RWPE2 (cell line): ENCODE data around the gene TSSK1B.

Experiments
- ATAC-seq: fragments of 200-7000 bp; cut with Tn5 transposase; 3 replicates; pipeline ENCODE4 v1.9.1; 2021; ENCODE audit warnings: low read depth
- DNase-seq: peaks from one replicate; pipeline ENCODE4 v3.0.0-alpha.2; 2020; ENCODE audit warnings: low spot score
- H3K27ac ChIP-seq: fragments of 450-650 bp; 2 replicates; pipeline ENCODE4 v1.5.1; 2017; ENCODE audit warnings: mild to moderate bottlenecking; ENCODE audit not compliant: poor library complexity, severe bottlenecking
- H3K27me3 ChIP-seq: fragments of 250-450 bp; sonication (Bioruptor Pico); 2 replicates; pipeline ENCODE4 v1.5.1; 2021; ENCODE audit warnings: mild to moderate bottlenecking, moderate library complexity; ENCODE audit not compliant: insufficient read depth, poor library complexity, severe bottlenecking
- H3K36me3 ChIP-seq: fragments of 250-450 bp; sonication (Bioruptor Pico); 2 replicates; pipeline ENCODE4 v1.5.1; 2020; ENCODE audit warnings: low read depth, mild to moderate bottlenecking, moderate library complexity
- H3K4me1 ChIP-seq: fragments of 250-450 bp; sonication (Bioruptor Pico); 2 replicates; pipeline ENCODE4 v1.5.1; 2021; ENCODE audit warnings: mild to moderate bottlenecking, moderate library complexity; ENCODE audit not compliant: insufficient read depth, poor library complexity, severe bottlenecking
- H3K4me3 ChIP-seq: fragments of 250-450 bp; sonication (Bioruptor Pico); 2 replicates; pipeline ENCODE4 v1.5.1; 2021; ENCODE audit warnings: mild to moderate bottlenecking, moderate library complexity; ENCODE audit not compliant: severe bottlenecking
- H3K9me3 ChIP-seq: fragments of 250-450 bp; sonication (Bioruptor Pico); 2 replicates; pipeline ENCODE4 v1.5.1; 2021; ENCODE audit warnings: mild to moderate bottlenecking, moderate library complexity; ENCODE audit not compliant: severe bottlenecking
- CTCF ChIP-seq: fragments of 450-650 bp; IDR thresholded peaks from one replicate; pipeline ENCODE4 v1.5.1; 2017; ENCODE audit warnings: mild to moderate bottlenecking, moderate library complexity; ENCODE audit not compliant: poor library complexity, severe bottlenecking

Gene TSSK1B

DNA sequence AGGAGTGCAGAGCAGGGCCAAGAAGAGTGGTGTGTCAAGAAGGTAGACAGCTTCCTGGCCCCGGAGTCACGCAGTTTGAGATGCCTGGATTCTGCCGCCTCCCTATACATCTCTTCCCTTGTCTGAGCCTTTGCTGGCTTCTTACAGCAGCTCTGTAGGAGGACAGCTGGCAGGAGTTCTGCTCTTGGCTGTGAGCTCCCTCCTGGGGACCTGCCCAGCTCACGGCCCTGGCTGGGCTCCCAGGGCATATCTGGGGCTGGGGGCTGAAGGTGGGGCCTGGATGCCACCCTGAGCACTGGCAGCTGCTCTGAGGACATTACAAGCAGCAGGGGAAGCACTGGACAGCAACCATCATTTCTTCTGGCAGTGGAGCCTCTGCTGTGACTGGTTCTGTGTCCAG lies 786 bp upstream of the TSSK1B start:
- no peak for DNase-seq
- peak; percentile 24; the same call in 2 of the 3 replicates for ATAC-seq
- TF ChIP-seq CTCF: no peak
- Histone ChIP-seq H3K4me3 (no peak overlapping the region), H3K9me3 (no peaks in the 10 kb centered on the region), H3K27me3 (no peaks in the 10 kb centered on the region), H3K4me1 (no peaks in the 10 kb centered on the region), H3K36me3 (no peaks in the 10 kb centered on the region), H3K27ac (no peak overlapping the region)

DNA sequence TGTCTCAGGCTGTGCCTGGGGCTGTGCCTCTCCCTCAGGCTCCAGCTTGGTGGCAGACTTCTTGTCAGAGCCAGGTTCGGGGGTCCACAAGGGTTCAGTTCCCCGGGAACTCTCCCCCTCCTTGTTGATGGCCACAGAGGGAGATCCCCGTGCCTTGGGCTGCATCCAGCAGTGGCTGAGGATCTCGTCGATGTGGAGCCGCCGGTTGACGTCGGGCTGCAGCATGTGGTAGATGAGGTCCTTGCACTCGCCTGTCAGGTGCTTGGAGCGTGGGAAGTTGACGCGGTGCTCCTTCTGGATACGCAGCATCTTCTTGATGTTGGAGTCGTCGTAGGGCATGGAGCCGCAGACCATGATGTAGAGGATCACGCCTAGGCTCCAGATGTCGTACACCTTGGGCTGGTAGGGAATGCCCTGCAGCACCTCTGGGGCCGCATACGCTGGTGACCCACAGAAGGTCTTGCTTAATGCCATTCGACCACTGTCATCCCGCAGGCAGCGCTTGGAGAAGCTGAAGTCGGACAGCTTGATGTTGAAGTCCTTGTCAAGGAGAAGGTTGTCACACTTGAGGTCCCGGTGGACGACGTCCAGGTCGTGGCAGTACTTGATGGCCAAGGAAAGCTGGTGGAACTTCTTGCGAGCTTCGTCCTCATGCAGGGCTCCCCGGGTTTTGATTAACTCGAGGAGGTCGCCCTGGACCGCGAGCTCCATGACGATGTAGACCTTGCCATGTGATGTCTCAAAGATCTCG lies 752 bp downstream of the TSSK1B start:
- Histone ChIP-seq H3K4me1 (no peaks in the 10 kb centered on the region), H3K4me3 (no peak overlapping the region)
- ATAC-seq: no peak

GRCh38 chr5:113433071-113433470 lies 1.7 kb downstream of the TSSK1B start:
- H3K36me3 ChIP-seq: no peaks in the 10 kb centered on the region
- no peak overlapping the region for H3K4me3 ChIP-seq
- DNase-seq: peak; percentile 59
- ATAC-seq: no peak
- no peak overlapping the region for H3K27ac ChIP-seq
- H3K4me1 ChIP-seq: peaks cover 7% of the 10 kb centered on the region
- no peaks in the 10 kb centered on the region for H3K9me3 ChIP-seq
- H3K27me3 ChIP-seq: no peaks in the 10 kb centered on the region
- no peak for TF ChIP-seq CTCF

More for the DNA sequence above, 752 bp downstream of the TSSK1B start:
- Histone ChIP-seq H3K36me3 (no peaks in the 10 kb centered on the region), H3K27me3 (no peaks in the 10 kb centered on the region), H3K9me3 (no peaks in the 10 kb centered on the region), H3K27ac (no peak overlapping the region)
- DNase-seq: peak; percentile 59
- TF ChIP-seq CTCF: no peak

DNA sequence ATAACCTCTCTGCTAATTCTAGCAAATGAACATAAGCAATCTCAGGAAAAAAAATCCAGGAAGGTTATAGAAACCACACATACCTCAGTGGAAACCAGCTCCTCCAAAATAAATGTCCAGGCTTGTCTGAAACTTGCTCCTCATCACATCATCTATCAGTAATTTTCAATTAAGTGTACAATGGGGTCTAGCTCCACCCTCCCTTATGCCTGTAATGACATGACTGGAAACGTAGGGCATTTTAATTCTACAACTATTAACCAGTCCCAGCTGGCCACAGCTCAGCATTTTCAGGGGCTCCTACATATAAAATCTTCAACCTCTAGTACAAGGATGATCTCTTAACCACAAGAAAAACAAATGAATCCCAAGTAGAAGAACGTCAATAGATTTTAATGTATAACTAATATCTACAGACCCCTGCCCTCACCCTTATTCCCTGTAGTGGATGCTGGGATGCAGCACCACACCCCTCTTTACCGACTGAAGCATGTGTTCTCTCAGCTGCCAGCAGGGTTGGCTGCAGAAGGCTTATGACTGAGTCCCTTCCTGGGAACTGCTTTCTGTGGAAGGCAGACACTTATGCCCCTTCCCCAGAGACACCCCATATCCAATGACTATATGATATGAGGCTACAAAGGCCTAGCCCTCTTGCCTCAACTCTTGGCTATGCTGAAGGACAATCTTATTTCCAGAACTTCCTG lies 6.8 kb downstream of the TSSK1B start:
- H3K4me3 ChIP-seq: no peak overlapping the region
- peak; percentile 88 for ATAC-seq
- H3K9me3 ChIP-seq: no peaks in the 10 kb centered on the region
- TF ChIP-seq CTCF: no peak
- DNase-seq: no peak
- no peaks in the 10 kb centered on the region for H3K36me3 ChIP-seq
- peaks cover 20% of the 10 kb centered on the region for H3K4me1 ChIP-seq
- H3K27ac ChIP-seq: peak overlapping the region; percentile 67
- H3K27me3 ChIP-seq: no peaks in the 10 kb centered on the region

DNA sequence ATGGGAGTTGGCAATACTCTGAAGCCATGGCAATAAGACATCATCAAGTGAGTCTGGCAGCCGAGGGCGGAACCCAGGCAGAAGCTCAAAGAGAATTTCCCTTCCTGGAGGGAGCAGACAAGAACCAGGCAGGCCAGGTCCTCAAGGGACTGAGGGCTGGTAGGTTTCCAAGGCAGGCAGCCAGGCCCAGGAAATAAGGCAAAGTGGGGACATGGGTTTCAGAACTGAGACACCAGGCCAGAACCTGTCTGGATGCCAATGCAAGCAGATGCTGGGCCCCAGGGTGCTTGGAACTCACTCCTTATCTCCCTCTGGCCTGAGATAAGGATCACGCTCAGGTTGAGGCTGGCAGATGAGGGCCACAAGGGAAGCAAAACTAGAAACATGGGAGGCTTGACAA lies 8.9 kb downstream of the TSSK1B start:
- TF ChIP-seq CTCF: no peak
- ATAC-seq: no peak
- Histone ChIP-seq H3K27ac (no peak overlapping the region), H3K9me3 (no peaks in the 10 kb centered on the region), H3K4me1 (peaks cover 20% of the 10 kb centered on the region), H3K27me3 (no peaks in the 10 kb centered on the region), H3K36me3 (no peaks in the 10 kb centered on the region), H3K4me3 (no peak overlapping the region)
- no peak for DNase-seq
